NCI-H146 (cell line): ENCODE data around the gene RFX1.
"Not testable (repeated sequence)": the region's sequence is repeated elsewhere in the genome, so short reads cannot be mapped to it uniquely, and the experiment has no call there.

Source experiments
- DNase-seq: peaks from one replicate; lab custom pipeline; 2025; lab: John Stamatoyannopoulos, UW

Gene RFX1

DNA sequence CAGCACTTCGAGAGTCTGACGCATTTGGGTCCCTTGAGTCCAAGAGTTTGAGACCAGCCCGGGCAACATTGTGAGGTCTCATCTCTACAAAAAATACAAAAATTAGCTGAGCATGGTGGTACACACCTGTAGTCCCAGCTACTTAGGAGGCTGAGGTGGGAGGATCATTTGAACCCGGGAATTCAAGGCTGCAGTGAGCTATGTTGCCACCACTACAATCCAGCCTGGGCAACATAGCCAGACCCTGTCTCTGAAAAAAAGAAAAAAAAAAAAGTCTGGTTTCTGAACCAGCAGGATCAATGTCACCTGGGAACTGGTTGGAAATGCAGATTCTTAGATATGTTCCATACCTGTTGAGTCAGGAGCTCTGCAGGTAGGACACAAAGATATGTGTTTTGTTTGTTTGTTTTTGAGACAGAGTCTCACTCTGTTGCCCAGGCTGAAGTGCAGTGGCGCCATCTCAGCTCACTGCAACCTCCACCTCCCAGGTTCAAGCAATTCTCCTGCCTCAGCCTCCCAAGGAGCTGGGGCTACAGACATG lies 20.6 kb upstream of the RFX1 start:
- DNase-seq = not testable (repeated sequence)

DNA sequence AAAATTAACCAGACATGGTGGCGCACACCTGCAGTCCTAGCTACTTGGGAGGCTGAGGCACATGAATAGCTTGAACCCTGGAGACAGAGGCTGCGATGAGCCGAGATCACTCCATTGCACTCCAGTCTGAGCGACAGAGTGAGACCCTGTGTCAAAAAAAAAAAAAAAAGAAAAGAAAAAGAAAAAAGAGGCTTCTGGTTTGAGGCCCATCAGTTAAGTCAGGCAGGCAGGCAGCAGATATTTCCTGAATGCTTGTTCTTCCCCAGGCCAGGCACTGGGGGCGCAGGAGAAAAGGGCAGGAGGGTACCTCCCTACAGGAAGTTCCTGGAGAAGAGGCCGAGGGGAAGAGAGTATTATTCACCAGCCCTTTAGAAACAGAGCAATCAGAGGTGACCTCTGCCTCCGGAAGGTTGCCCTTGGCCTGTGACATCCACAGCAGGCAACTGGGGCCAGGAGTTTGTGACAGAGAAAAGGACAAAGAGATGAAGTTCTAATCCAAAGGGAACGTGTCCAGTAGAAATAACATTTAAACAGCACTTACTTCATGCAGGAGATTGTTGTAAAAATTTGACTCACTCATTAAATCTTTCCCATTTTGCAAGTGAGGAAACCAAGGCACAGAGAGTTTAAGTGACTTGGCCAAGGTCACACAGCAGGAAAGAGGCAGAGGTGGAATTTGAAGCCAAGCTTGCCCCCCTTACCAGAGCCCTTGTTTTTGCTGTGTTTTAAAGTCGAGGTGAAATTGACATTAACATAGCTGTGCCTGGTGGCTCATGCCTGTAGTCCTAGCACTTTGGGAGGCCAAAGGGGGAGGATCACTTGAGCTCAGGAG lies 17.5 kb upstream of the RFX1 start:
- DNase-seq = peak; percentile 68

DNA sequence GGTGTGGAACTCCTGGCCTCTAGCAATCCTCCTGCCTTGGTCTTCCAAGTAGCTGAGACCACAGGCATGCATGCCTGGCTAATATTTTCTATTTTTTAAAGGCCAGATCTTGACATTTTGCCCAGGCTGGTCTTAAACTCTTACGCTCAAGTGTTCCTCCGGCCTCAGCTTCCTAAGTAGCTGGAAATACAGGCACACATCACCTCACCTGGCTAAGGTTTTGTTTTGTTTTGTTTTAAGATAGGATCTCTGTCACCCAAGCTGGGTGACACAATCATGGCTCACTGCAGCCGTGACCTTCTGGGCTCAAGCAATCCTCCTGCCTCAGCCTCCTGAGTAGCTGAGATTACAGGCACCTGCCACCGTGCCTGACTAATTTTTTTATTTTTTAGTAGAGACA lies 16.3 kb upstream of the RFX1 start:
- no peak for DNase-seq

GRCh38 chr19:14021474-14021873 lies 15.4 kb upstream of the RFX1 start:
- no peak for DNase-seq

GRCh38 chr19:14019739-14020138 lies 13.6 kb upstream of the RFX1 start:
- not testable (repeated sequence) for DNase-seq

GRCh38 chr19:14019100-14019499 lies 13.0 kb upstream of the RFX1 start:
- no peak for DNase-seq

DNA sequence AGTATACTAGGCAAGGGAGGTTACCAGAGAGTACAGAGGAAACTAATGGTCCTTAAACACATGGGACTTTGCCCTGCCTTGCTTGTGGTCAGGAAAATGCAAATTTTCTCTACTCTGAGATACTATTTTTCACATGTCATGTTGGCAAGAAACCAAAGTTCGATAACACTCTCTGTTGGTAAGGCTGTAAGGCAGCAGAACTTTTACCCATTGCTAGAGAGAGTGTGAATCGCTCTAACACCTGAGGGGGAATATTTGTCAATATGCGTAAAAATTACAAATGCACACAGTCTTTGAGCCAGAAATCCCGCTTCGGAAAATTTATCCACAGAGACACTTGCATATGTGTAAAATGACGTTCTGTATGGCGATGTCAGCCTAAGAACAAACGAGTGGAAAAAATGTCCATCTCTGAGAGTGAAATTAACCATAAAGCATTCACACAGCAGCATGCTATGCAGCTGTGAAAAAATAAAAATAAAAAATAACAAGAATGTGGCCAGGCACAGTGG lies 9.5 kb upstream of the RFX1 start:
- no peak for DNase-seq

DNA sequence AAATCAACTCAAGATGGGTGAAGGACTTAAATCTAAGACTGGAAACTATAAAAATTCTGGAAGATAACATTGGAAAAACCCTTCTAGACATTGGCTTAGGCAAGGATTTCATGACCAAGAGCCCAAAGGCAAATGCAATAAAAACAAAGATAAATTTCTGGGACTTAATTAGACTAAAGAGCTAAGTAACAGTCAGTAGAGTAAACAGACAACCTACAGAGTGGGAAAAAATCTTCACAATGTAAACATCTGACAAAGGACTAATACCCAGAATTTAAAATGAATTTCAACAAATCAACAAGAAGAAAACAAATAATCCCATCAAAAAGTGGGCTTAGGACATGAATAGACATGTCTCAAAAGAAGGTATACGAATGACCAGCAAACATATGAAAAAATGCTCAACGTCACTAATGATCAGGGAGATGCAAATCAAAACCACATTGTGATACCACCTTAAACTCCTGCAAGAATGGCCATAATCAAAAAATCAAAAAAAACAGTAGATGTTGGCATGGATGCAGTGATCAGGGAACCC lies 6.3 kb upstream of the RFX1 start:
- DNase-seq = no peak

DNA sequence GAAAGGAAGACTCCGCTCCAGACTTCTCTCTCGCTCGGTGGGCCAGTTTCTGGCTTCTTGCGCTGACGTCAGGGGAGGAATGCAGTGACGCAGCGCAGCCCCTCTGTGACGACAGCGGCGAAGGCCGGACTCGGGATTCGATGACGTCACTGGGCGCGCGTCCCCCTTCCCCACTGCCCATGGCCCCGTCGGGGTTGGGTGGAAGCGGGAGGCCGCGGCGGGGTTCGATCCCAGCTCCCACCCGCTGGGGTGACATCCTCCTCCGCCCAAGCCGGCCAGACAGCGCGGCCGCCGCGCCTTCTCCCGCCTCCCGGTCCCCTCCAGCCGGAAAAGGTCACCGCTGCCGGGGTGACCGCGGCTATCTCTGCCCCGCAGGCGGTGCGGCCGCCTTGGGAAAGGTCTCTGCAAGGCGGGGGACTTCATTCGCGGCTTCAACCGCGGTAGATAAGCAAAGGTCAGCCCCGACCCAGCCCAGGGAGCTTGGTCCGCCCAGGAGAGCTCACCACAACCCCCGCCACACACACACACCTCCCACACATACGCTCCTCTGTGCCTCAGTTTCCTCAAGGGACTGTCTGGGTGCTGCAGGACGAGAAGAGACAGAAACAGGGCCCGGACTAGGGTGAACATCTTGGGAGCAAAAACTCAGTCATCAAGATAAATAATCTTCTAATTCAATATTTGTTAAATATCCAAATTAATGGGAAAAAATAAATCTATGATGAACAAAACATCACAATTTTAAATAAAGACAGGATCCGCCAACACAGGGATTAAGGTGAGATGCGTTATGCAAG lies 844 bp upstream of the RFX1 start:
- DNase-seq = peak; percentile 97

GRCh38 chr19:14005349-14006084 lies 603 bp downstream of the RFX1 start:
- DNase-seq = peak; percentile 89

GRCh38 chr19:14004619-14005348 lies 1.3 kb downstream of the RFX1 start:
- no peak for DNase-seq

DNA sequence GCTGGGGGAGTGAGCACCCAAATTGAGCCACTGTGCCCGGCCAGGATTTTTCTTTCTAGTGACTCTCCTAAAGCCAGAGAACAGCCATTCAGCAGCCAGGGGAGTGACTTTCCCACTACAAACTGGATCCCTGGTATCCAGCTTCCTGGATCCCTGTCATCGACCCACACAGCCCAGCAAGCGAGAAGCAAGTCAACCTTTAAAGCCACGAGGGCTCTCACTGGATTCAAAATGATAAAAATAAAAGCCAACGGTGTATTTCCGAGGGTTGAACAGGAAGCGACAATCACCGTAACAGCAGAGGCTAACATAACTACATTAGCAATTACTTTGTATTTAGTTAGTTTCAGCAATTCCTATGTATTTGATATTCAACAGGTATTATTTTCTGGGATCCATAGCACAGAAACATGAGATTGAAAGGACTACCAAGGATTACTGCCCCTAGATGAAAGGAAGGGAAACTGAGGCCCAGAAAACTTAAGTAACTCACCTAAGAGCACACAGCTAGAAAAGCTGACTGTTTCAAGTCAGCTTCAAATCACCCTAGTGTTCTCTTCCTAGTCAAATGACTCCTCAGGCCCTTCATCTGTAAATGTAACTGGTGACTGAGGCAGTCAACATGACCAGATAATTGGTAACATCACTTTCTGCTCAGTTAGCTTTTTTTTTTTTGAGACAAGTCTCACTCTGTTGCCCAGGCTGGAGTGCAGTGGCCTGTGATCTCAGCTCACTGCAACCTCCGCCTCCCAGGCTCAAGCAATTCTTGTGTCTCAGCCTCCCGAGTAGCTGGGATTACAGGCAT lies 2.7 kb downstream of the RFX1 start:
- no peak for DNase-seq

GRCh38 chr19:14002571-14003250 lies 3.4 kb downstream of the RFX1 start:
- DNase-seq = no peak

DNA sequence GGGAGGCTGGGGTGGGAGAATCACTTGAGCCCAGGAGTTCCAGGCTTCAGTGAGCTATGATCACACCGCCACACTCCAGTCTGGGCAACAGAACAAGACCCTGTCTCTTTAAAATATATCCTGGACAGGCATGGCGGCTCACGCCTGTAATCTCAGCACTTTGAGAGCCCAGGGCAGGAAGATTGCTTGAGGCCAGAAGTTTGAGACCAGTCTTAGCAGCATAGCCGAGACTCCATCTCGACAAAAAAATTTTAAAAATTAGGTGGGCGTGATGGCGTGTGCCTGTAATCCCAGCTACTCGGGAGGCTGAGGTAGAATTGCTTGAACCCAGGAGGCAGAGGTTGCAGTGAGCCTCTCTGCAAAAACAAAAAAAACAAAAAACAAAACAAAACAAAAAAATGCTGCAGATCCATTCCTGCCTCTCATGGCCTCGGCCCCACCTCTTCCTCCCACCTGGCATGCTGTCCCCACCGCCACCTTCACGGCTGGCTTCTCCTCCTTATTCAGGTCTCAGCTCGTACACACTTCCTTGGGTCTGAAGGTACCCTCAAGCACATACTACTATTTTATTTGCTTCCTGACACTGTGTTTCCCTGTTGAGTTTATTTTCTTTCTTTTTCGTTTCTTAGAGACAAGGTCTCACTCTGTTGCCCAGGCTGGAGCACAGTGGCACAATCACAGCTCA lies 5.3 kb downstream of the RFX1 start:
- DNase-seq = no peak

- DNase-seq = no peak
These were observed 7.0 kb downstream of the RFX1 start for GRCh38 chr19:13999085-13999484.

- DNase-seq = no peak
These were observed 7.7 kb downstream of the RFX1 start for GRCh38 chr19:13998426-13998825.

DNA sequence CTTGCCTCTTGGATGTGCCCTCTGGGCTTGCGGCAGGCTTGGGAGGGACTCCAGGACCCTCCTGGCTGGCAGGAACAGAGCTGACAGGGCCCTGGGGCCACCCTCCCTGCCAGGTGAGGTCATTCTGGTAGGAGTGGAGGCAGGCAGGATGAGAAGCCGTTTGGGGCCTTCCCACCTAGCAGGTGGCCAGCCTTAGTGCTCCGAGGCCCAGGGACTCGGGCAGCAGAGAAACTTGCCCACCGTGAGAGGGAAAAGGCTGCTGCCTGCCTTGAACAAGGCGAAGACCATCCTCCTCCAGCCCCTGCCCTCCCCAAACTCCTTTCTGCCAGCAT lies 8.5 kb downstream of the RFX1 start:
- DNase-seq = no peak

DNA sequence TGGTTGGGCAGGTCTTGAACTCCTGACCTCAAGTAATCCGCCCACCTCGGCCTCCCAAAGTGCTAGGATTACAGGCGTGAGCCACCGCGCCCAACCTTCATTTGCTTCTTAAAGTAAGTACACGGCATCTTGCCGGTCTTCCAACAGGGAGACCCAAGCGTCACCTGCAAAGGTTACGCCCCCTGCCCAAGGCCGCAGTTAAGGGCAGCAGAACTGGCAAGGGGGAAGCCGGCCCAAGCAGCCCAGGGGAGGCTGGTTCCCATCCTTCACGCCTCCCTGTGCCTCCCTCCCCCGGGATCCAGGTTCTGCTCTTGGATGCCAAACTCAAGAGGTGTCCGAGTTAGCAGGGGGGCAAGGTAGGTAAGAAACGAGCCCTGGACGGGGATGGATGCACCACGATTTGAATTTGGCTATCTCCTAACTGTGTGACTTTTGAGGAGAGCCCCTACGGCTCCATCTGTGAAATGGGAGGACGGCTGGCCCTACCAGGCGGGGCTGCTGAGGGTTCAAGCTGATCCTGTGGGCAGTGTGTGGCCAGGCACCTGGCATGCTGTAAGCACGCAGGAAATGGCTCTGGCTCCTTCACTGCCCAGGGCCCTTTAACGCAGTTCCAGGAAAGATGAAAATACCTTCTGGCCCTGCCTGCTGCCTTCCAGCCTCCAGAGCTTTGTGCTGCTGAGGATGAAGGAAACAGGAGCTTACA lies 9.0 kb downstream of the RFX1 start:
- DNase-seq = no peak
